Adrenal gland (tissue), 5 donors: ENCODE measurements around the gene KIAA1328.

Experiments
- CTCF ChIP-seq, 6 experiments: fragments of 450-650 bp in 4 of 6; fragments of 200-600 bp in 2 of 6; sonication (generic) in 1 of 6; IDR thresholded peaks; 1 replicate in 5 of 6; 2 replicates in 1 of 6; pipeline versions ENCODE4 v1.5.1 to v1.8.0; 2016 to 2021; ENCODE audit warnings: antibody characterized with exemption in 6 of 6, mild to moderate bottlenecking in 2 of 6, moderate library complexity in 1 of 6
- POLR2A ChIP-seq, 2 donors: fragments of 450-650 bp; IDR thresholded peaks; one replicate each; pipeline ENCODE4 v1.6.1; 2017; ENCODE audit warnings: antibody characterized with exemption in 2 of 2, mild to moderate bottlenecking in 2 of 2, moderate library complexity in 1 of 2
- donor health status: DM: no; HTN: no; CAD: no.

- TF ChIP-seq POLR2A (IDR thresholded peaks at IDR 0.05) (no peak), CTCF (IDR thresholded peaks at IDR 0.05) (no peak)
These were observed 15.7 kb upstream of the KIAA1328 start for GRCh38 chr18:36813101-36813775.
